Skeletal muscle cell (primary cell): ENCODE measurements around the gene MYPN.
"Not testable (repeated sequence)": the region's sequence is repeated elsewhere in the genome, so short reads cannot be mapped to it uniquely, and the experiment has no call there.

Experiments
- DNase-seq: peaks from one replicate; pipeline ENCODE4 v3.0.0-alpha.2; 2010; ENCODE audit warnings: low read depth
- H3K4me3 ChIP-seq: 2 replicates; pipeline ENCODE4 v1.5.1; 2011; ENCODE audit warnings: low read depth, mild to moderate bottlenecking, control low read depth, low read length, moderate library complexity

The MYPN gene

GRCh38 chr10:68156373-68157185 is 47.3 kb downstream of the MYPN start:
- H3K4me3 ChIP-seq: no peak overlapping the region
- no peak for DNase-seq

- H3K4me3 ChIP-seq, DNase-seq: not testable (repeated sequence)
Observed at GRCh38 chr10:68157522-68157921, 48.2 kb downstream of the MYPN start.

GRCh38 chr10:68158031-68158430 is 48.7 kb downstream of the MYPN start:
- DNase-seq: no peak
- H3K4me3 ChIP-seq: no peak overlapping the region

GRCh38 chr10:68163735-68164134 is 54.4 kb downstream of the MYPN start:
- DNase-seq: no peak
- H3K4me3 ChIP-seq: no peak overlapping the region

- H3K4me3 ChIP-seq: no peak overlapping the region
- DNase-seq: no peak
Observed at GRCh38 chr10:68165643-68166042, 56.4 kb downstream of the MYPN start.

- no peak overlapping the region for H3K4me3 ChIP-seq
- no peak for DNase-seq
Observed at GRCh38 chr10:68166871-68167585, 57.7 kb downstream of the MYPN start.

- H3K4me3 ChIP-seq: no peak overlapping the region
- no peak for DNase-seq
Observed at GRCh38 chr10:68167586-68168189, 58.4 kb downstream of the MYPN start.

GRCh38 chr10:68171539-68172080 is 62.3 kb downstream of the MYPN start:
- no peak overlapping the region for H3K4me3 ChIP-seq

GRCh38 chr10:68172324-68172723 is 63.0 kb downstream of the MYPN start:
- no peak for DNase-seq
- no peak overlapping the region for H3K4me3 ChIP-seq

More at GRCh38 chr10:68171539-68172080, 62.3 kb downstream of the MYPN start:
- no peak for DNase-seq

GRCh38 chr10:68175949-68176348 is 66.7 kb downstream of the MYPN start:
- no peak overlapping the region for H3K4me3 ChIP-seq
- DNase-seq: no peak

GRCh38 chr10:68176797-68177196 is 67.5 kb downstream of the MYPN start:
- H3K4me3 ChIP-seq: no peak overlapping the region
- DNase-seq: no peak

- no peak for DNase-seq
- H3K4me3 ChIP-seq: no peak overlapping the region
Observed at GRCh38 chr10:68178592-68178991, 69.3 kb downstream of the MYPN start.

- no peak for DNase-seq
Observed at GRCh38 chr10:68179016-68179415, 69.7 kb downstream of the MYPN start.

GRCh38 chr10:68180490-68180889 is 71.2 kb downstream of the MYPN start:
- no peak overlapping the region for H3K4me3 ChIP-seq
- DNase-seq: no peak

More at GRCh38 chr10:68179016-68179415, 69.7 kb downstream of the MYPN start:
- H3K4me3 ChIP-seq: no peak overlapping the region

GRCh38 chr10:68184546-68184945 is 75.3 kb downstream of the MYPN start:
- DNase-seq: no peak
- H3K4me3 ChIP-seq: no peak overlapping the region

- H3K4me3 ChIP-seq: no peak overlapping the region
- DNase-seq: no peak
Observed at GRCh38 chr10:68185085-68185484, 75.8 kb downstream of the MYPN start.

GRCh38 chr10:68188835-68189234 is 79.5 kb downstream of the MYPN start:
- no peak for DNase-seq
- no peak overlapping the region for H3K4me3 ChIP-seq

- no peak for DNase-seq
- no peak overlapping the region for H3K4me3 ChIP-seq
Observed at GRCh38 chr10:68192113-68192512, 82.8 kb downstream of the MYPN start.

- H3K4me3 ChIP-seq: no peak overlapping the region
- DNase-seq: no peak
Observed at GRCh38 chr10:68194290-68194689, 85.0 kb downstream of the MYPN start.

GRCh38 chr10:68195776-68196175 is 86.5 kb downstream of the MYPN start:
- H3K4me3 ChIP-seq: not testable (repeated sequence)

More at GRCh38 chr10:68195776-68196175, 86.5 kb downstream of the MYPN start:
- not testable (repeated sequence) for DNase-seq
